ENCODE data around the gene SCAF8.
A peak's percentile ranks its signal among the peaks of the same experiment; 100 is the strongest.
"Not testable (repeated sequence)": the region's sequence is repeated elsewhere in the genome, so short reads cannot be mapped to it uniquely, and the experiment has no call there.

The SCAF8 gene

GRCh38 chr6:154737424-154737823 lies 4.2 kb downstream of the SCAF8 start:
- DNase-seq, result no peak

GRCh38 chr6:154738551-154738961 lies 5.3 kb downstream of the SCAF8 start:
- DNase-seq, result no peak

- DNase-seq, result no peak
Observed at GRCh38 chr6:154740658-154741057, 7.4 kb downstream of the SCAF8 start.

GRCh38 chr6:154742891-154743290 lies 9.7 kb downstream of the SCAF8 start:
- no peak for DNase-seq

- DNase-seq, result not testable (repeated sequence)
Observed at GRCh38 chr6:154744029-154744745, 11.0 kb downstream of the SCAF8 start.

GRCh38 chr6:154745243-154745642 lies 12.0 kb downstream of the SCAF8 start:
- DNase-seq, result no peak

GRCh38 chr6:154749341-154749740 lies 16.1 kb downstream of the SCAF8 start:
- no peak for DNase-seq

- DNase-seq, result peak; percentile 42
Observed at GRCh38 chr6:154751011-154751800, 18.0 kb downstream of the SCAF8 start.

GRCh38 chr6:154752022-154752421 lies 18.8 kb downstream of the SCAF8 start:
- no peak for DNase-seq

GRCh38 chr6:154754152-154754551 lies 20.9 kb downstream of the SCAF8 start:
- DNase-seq, result no peak

- DNase-seq, result no peak
Observed at GRCh38 chr6:154757352-154758050, 24.3 kb downstream of the SCAF8 start.

GRCh38 chr6:154758125-154758524 lies 24.9 kb downstream of the SCAF8 start:
- no peak for DNase-seq

GRCh38 chr6:154763650-154764049 lies 30.4 kb downstream of the SCAF8 start:
- DNase-seq, result no peak

- DNase-seq, result no peak
Observed at GRCh38 chr6:154765273-154765672, 32.1 kb downstream of the SCAF8 start.

GRCh38 chr6:154766288-154766687 lies 33.1 kb downstream of the SCAF8 start:
- DNase-seq, result no peak

GRCh38 chr6:154767003-154767723 lies 33.9 kb downstream of the SCAF8 start:
- DNase-seq, result no peak

GRCh38 chr6:154768280-154768679 lies 35.1 kb downstream of the SCAF8 start:
- DNase-seq, result no peak

- no peak for DNase-seq
Observed at GRCh38 chr6:154773610-154774089, 40.4 kb downstream of the SCAF8 start.

GRCh38 chr6:154779157-154779556 lies 45.9 kb downstream of the SCAF8 start:
- DNase-seq, result not testable (repeated sequence)

- DNase-seq, result no peak
Observed at GRCh38 chr6:154782193-154782592, 49.0 kb downstream of the SCAF8 start.

- no peak for DNase-seq
Observed at GRCh38 chr6:154783229-154783628, 50.0 kb downstream of the SCAF8 start.

- DNase-seq, result no peak
Observed at GRCh38 chr6:154785075-154785474, 51.9 kb downstream of the SCAF8 start.

All from stimulated activated CD8-positive, alpha-beta memory T cell treated with anti-CD3 and anti-CD28 coated beads, Interleukin-4, amount 100 ng/mL, for 48 hours (primary cell).